Measurements from ENCODE around the gene PEX10.

- TF ChIP-seq CTCF (conservative IDR thresholded peaks at IDR 0.05; ENCODE audit: low read length), result no peak
- TF ChIP-seq EZH2phosphoT487 (IDR thresholded peaks at IDR 0.05; ENCODE audit: borderline replicate concordance), result no peak
Observed at GRCh38 chr1:2384130-2384860, 28.1 kb downstream of the PEX10 start.

Data from Loucy (cell line).